ENCODE results near the gene BACE1. TPM values are rescaled to one million over a fixed set of nuclear protein-coding genes. Genes with fewer than 3 reads are reported as not detected.

Gene BACE1
- total and polyA plus RNA-seq, 2 donors (not counting 3 experiments of a cell fraction or from before 2014, with no cell fraction given), result 28.8 to 29.6 TPM

- BruUV-seq (replicated peaks), result no TSS peak
- FAIRE-seq, result peak; percentile 79
- peak; percentile 59 for DNase-seq (ENCODE audit: low read depth, low spot score)
- dilution Hi-C loops (cut with MboI; ENCODE audit: extremely low pct_ligation_motif_present, low sequenced_read_pairs) (no loop called here), intact Hi-C loops (cut with micrococcal nuclease) (loop anchor here (10.0 kb wide), 1 partner anchor 576 kb away; no protein-coding TSS in a partner anchor)
- Histone ChIP-seq H3K27me3 (ENCODE audit: control insufficient read depth in 2 of 2, insufficient read depth in 2 of 2, low read length in 2 of 2) (no peaks in the 10 kb centered on the region), H3K4me3 (replicated peaks in 1 of 3; ENCODE audit: insufficient read depth in 1 of 3, low read depth in 1 of 3, low read length in 3 of 3) (no peak overlapping the region), H3K9me1 (replicated peaks; ENCODE audit: control insufficient read depth, extremely low read depth, insufficient read depth, low read length) (no peaks in the 10 kb centered on the region), H3K4me1 (ENCODE audit: control insufficient read depth, extremely low read depth, insufficient read depth, low read length) (peaks cover 11% of the 10 kb centered on the region), H3K27ac (ENCODE audit: insufficient read depth, low read depth, low read length) (peak overlapping the region; percentile 52), H4K20me1 (replicated peaks; ENCODE audit: control insufficient read depth, extremely low read depth, insufficient read depth, low read length) (no peaks in the 10 kb centered on the region), H3K9ac (replicated peaks; ENCODE audit: extremely low read depth, insufficient read depth, low read length) (no peak overlapping the region), H2AFZ (ENCODE audit: low read depth, low read length) (no peak overlapping the region), H3K4me2 (ENCODE audit: insufficient read depth, low read length) (no peak overlapping the region), H3K79me2 (ENCODE audit: control insufficient read depth, insufficient read depth, low read length) (no peaks in the 10 kb centered on the region), H3K36me3 (ENCODE audit: control insufficient read depth in 2 of 2, extremely low read depth in 1 of 2, insufficient read depth in 2 of 2, low read length in 2 of 2) (peaks cover 3 to 6% of the 10 kb centered on the region in 2 experiments), H3K9me3 (replicated peaks; ENCODE audit: control insufficient read depth, insufficient read depth, low read length) (no peaks in the 10 kb centered on the region)
- CTCF ChIA-PET, result interaction anchor here (0.6 to 2.1 kb wide), 6 partner anchors 17 to 814 kb away, joined by 3 to 6 read pairs (median 4); partner anchors contain the start of gene CEP164
- TF ChIP-seq MYC (IDR thresholded peaks at IDR 0.05; ENCODE audit: low read depth, low read length) (no peak), POLR2A (IDR thresholded peaks at IDR 0.05; ENCODE audit: low read depth, low read length) (no peak), FOS (IDR thresholded peaks at IDR 0.05; ENCODE audit: borderline replicate concordance, insufficient read depth, low read length) (peak; percentile 66), EZH2 (IDR thresholded peaks at IDR 0.05; ENCODE audit: borderline replicate concordance, low read depth, low read length, severe bottlenecking) (no peak), JUN (IDR thresholded peaks at IDR 0.05; ENCODE audit: borderline replicate concordance, insufficient read depth, insufficient read length, low read depth) (no peak), GATA2 (IDR thresholded peaks at IDR 0.05; ENCODE audit: insufficient read depth, insufficient read length, low read depth, low read length) (no peak), POLR2AphosphoS5 (IDR thresholded peaks at IDR 0.05; ENCODE audit: insufficient read depth, low read depth, low read length) (no peak), MAX (IDR thresholded peaks at IDR 0.05; ENCODE audit: insufficient read depth, insufficient read length) (no peak)
- TF ChIP-seq, protein P1, sequence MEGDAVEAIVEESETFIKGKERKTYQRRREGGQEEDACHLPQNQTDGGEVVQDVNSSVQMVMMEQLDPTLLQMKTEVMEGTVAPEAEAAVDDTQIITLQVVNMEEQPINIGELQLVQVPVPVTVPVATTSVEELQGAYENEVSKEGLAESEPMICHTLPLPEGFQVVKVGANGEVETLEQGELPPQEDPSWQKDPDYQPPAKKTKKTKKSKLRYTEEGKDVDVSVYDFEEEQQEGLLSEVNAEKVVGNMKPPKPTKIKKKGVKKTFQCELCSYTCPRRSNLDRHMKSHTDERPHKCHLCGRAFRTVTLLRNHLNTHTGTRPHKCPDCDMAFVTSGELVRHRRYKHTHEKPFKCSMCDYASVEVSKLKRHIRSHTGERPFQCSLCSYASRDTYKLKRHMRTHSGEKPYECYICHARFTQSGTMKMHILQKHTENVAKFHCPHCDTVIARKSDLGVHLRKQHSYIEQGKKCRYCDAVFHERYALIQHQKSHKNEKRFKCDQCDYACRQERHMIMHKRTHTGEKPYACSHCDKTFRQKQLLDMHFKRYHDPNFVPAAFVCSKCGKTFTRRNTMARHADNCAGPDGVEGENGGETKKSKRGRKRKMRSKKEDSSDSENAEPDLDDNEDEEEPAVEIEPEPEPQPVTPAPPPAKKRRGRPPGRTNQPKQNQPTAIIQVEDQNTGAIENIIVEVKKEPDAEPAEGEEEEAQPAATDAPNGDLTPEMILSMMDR (IDR thresholded peaks at IDR 0.05; ENCODE audit: extremely low read depth in 1 of 2, insufficient read depth in 1 of 2, low read depth in 1 of 2, low read length in 2 of 2), result peak; percentile 11 to 50
- POLR2A ChIA-PET, result interaction anchor here (0.6 kb wide), 1 partner anchor 125 kb away, joined by 3 read pairs; no protein-coding TSS in a partner anchor
Measured at GRCh38 chr11:117239295-117239694, 76.8 kb downstream of the BACE1 start.

Measured in endothelial cell of umbilical vein (primary cell).